HEK293 (cell line): ENCODE results near the gene SOX6.

ENCODE experiments used
- TCF7L2 ChIP-seq: IDR thresholded peaks from 2 replicates; pipeline ENCODE4 v1.6.1; 2011; ENCODE audit warnings: low read depth, mild to moderate bottlenecking, inconsistent platforms, low read length, moderate library complexity, borderline replicate concordance
- ZBTB7A ChIP-seq: fragments of 450-650 bp; formaldehyde crosslinking; IDR thresholded peaks from 2 replicates; pipeline ENCODE4 v1.5.1; 2016; ENCODE audit warnings: low read depth, missing biosample characterization, missing genetic modification characterization
- ZNF423 ChIP-seq: fragments of 450-650 bp; formaldehyde crosslinking; IDR thresholded peaks from 2 replicates; pipeline ENCODE4 v1.5.1; 2016; ENCODE audit warnings: missing biosample characterization, missing genetic modification characterization
- ZNF514 ChIP-seq: fragments of 450-650 bp; formaldehyde crosslinking; IDR thresholded peaks from 2 replicates; pipeline ENCODE4 v1.5.1; 2016; ENCODE audit warnings: missing biosample characterization, missing genetic modification characterization
- ZNF660 ChIP-seq: fragments of 450-650 bp; IDR thresholded peaks from 2 replicates; pipeline ENCODE4 v1.5.1; 2018; ENCODE audit warnings: missing biosample characterization, mild to moderate bottlenecking, missing genetic modification characterization
- TF ChIP-seq, protein P1 (sequence below): fragments of 450-650 bp; formaldehyde crosslinking; IDR thresholded peaks from 2 replicates; pipeline ENCODE4 v1.5.1; 2016; ENCODE audit warnings: missing biosample characterization, missing genetic modification characterization
- TF ChIP-seq, protein P2 (sequence below): fragments of 450-650 bp; IDR thresholded peaks from 2 replicates; pipeline ENCODE4 v1.5.1; 2018; ENCODE audit warnings: missing biosample characterization, mild to moderate bottlenecking, missing genetic modification characterization
- TF ChIP-seq, protein P3 (sequence below): fragments of 450-650 bp; formaldehyde crosslinking; IDR thresholded peaks from 2 replicates; pipeline ENCODE4 v1.5.1; 2016; ENCODE audit warnings: missing biosample characterization, missing genetic modification characterization

DNA sequence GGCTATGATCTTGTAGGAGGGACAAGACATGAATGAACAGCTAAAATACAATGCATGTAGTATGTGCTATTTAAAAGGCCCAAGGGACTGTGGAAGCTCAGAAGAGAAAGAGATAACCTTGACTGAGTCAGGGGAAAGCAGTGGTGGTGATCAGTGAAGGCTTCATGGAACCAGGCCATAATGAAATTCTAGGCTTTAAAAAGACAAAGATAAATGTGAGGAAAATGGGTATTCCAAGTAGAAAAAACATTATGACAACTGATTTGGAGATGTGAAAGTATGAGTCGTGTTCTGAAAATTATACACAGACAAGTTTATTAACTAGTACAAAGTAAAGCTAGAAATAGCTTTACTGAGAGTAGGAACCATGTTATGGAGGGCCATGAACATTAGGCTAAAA, 189.8 kb downstream of the SOX6 start:
- TF ChIP-seq, protein P1, sequence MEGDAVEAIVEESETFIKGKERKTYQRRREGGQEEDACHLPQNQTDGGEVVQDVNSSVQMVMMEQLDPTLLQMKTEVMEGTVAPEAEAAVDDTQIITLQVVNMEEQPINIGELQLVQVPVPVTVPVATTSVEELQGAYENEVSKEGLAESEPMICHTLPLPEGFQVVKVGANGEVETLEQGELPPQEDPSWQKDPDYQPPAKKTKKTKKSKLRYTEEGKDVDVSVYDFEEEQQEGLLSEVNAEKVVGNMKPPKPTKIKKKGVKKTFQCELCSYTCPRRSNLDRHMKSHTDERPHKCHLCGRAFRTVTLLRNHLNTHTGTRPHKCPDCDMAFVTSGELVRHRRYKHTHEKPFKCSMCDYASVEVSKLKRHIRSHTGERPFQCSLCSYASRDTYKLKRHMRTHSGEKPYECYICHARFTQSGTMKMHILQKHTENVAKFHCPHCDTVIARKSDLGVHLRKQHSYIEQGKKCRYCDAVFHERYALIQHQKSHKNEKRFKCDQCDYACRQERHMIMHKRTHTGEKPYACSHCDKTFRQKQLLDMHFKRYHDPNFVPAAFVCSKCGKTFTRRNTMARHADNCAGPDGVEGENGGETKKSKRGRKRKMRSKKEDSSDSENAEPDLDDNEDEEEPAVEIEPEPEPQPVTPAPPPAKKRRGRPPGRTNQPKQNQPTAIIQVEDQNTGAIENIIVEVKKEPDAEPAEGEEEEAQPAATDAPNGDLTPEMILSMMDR, result no peak
- TF ChIP-seq ZNF423 (tag by site-specific recombination), result no peak
- TF ChIP-seq ZNF660 (tag by site-specific recombination), result no peak
- TF ChIP-seq, protein P2, sequence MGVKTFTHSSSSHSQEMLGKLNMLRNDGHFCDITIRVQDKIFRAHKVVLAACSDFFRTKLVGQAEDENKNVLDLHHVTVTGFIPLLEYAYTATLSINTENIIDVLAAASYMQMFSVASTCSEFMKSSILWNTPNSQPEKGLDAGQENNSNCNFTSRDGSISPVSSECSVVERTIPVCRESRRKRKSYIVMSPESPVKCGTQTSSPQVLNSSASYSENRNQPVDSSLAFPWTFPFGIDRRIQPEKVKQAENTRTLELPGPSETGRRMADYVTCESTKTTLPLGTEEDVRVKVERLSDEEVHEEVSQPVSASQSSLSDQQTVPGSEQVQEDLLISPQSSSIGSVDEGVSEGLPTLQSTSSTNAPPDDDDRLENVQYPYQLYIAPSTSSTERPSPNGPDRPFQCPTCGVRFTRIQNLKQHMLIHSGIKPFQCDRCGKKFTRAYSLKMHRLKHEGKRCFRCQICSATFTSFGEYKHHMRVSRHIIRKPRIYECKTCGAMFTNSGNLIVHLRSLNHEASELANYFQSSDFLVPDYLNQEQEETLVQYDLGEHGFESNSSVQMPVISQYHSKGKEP (tag by site-specific recombination), result no peak
- TF ChIP-seq ZNF514 (tag by site-specific recombination), result no peak
- TF ChIP-seq, protein P3, sequence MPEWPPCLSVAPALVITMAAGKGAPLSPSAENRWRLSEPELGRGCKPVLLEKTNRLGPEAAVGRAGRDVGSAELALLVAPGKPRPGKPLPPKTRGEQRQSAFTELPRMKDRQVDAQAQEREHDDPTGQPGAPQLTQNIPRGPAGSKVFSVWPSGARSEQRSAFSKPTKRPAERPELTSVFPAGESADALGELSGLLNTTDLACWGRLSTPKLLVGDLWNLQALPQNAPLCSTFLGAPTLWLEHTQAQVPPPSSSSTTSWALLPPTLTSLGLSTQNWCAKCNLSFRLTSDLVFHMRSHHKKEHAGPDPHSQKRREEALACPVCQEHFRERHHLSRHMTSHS (tag by site-specific recombination), result no peak
- no peak for TF ChIP-seq ZBTB7A (tag by site-specific recombination)
- no peak for TF ChIP-seq TCF7L2
